Fibroblast of pulmonary artery (primary cell): ENCODE measurements around the gene RASGRF2.

Experiments used
- DNase-seq: peaks from one replicate; pipeline ENCODE4 v3.0.0-alpha.2; 2010; ENCODE audit warnings: low read depth
- H3K4me3 ChIP-seq: replicated peaks from 2 replicates; pipeline ENCODE4 v1.5.1; 2011; ENCODE audit warnings: low read depth, mild to moderate bottlenecking, control low read depth, low read length, moderate library complexity
- CTCF ChIP-seq: IDR thresholded peaks from 2 replicates; pipeline ENCODE4 v1.5.1; 2011; ENCODE audit warnings: mild to moderate bottlenecking, control low read depth, low read length, inconsistent platforms; ENCODE audit errors: missing control alignments

The RASGRF2 gene

GRCh38 chr5:81140943-81141342 is 180.8 kb downstream of the RASGRF2 start:
- peak; percentile 50 for DNase-seq
- no peak overlapping the region for H3K4me3 ChIP-seq
- TF ChIP-seq CTCF, result no peak

- H3K4me3 ChIP-seq, result no peak overlapping the region
- DNase-seq, result no peak
- no peak for TF ChIP-seq CTCF
Measured at GRCh38 chr5:81142108-81142507, 181.9 kb downstream of the RASGRF2 start.

- no peak for TF ChIP-seq CTCF
- DNase-seq, result no peak
- H3K4me3 ChIP-seq, result no peak overlapping the region
Measured at GRCh38 chr5:81145329-81145935, 185.3 kb downstream of the RASGRF2 start.

GRCh38 chr5:81146031-81146430 is 185.9 kb downstream of the RASGRF2 start:
- H3K4me3 ChIP-seq, result no peak overlapping the region
- no peak for TF ChIP-seq CTCF
- no peak for DNase-seq

GRCh38 chr5:81147011-81147885 is 187.1 kb downstream of the RASGRF2 start:
- no peak for TF ChIP-seq CTCF
- no peak for DNase-seq
- H3K4me3 ChIP-seq, result no peak overlapping the region

GRCh38 chr5:81147886-81148571 is 187.9 kb downstream of the RASGRF2 start:
- TF ChIP-seq CTCF, result no peak
- no peak for DNase-seq
- H3K4me3 ChIP-seq, result no peak overlapping the region
